Stimulated activated naive CD8-positive, alpha-beta T cell treated with anti-CD3 and anti-CD28 coated beads, Interleukin-15, Interleukin-2, amounts not matched to agents 100 U/mL and 50 U/mL, for 24 hours (primary cell): ENCODE data around the gene MOGAT3.
"Not testable (repeated sequence)": the region's sequence is repeated elsewhere in the genome, so short reads cannot be mapped to it uniquely, and the experiment has no call there.

Experiments used
- ATAC-seq: fragments of 150-1000 bp; cut with Tn5 transposase; one replicate; pipeline ENCODE4 v1.10.0; 2021
- DNase-seq: peaks from one replicate; pipeline ENCODE4 v3.0.0; 2021

Gene MOGAT3

GRCh38 chr7:101203740-101204738 lies 3.2 kb upstream of the MOGAT3 start:
- not testable (repeated sequence) for DNase-seq, ATAC-seq

- no peak for ATAC-seq
- DNase-seq: no peak
These were observed 1.7 kb upstream of the MOGAT3 start for GRCh38 chr7:101202603-101202918.

GRCh38 chr7:101201695-101202602 lies 1.1 kb upstream of the MOGAT3 start:
- ATAC-seq: no peak
- DNase-seq: no peak

- no peak for DNase-seq
- no peak for ATAC-seq
These were observed 353 bp downstream of the MOGAT3 start for GRCh38 chr7:101200504-101200861.

- DNase-seq, ATAC-seq: not testable (repeated sequence)
These were observed 1.3 kb downstream of the MOGAT3 start for GRCh38 chr7:101199522-101199921.

GRCh38 chr7:101198476-101198875 lies 2.4 kb downstream of the MOGAT3 start:
- no peak for ATAC-seq
- DNase-seq: no peak

GRCh38 chr7:101197991-101198390 lies 2.8 kb downstream of the MOGAT3 start:
- DNase-seq: no peak
- ATAC-seq: no peak

GRCh38 chr7:101195884-101196283 lies 5.0 kb downstream of the MOGAT3 start:
- no peak for DNase-seq

GRCh38 chr7:101189109-101189508 lies 11.7 kb downstream of the MOGAT3 start:
- ATAC-seq: no peak
- DNase-seq: no peak

More at GRCh38 chr7:101195884-101196283, 5.0 kb downstream of the MOGAT3 start:
- no peak for ATAC-seq

- DNase-seq (no peak), ATAC-seq (no peak)
These were observed 13.9 kb downstream of the MOGAT3 start for GRCh38 chr7:101186844-101187428.

- DNase-seq: no peak
- no peak for ATAC-seq
These were observed 14.6 kb downstream of the MOGAT3 start for GRCh38 chr7:101186194-101186593.

- no peak for ATAC-seq
- DNase-seq: no peak
These were observed 15.5 kb downstream of the MOGAT3 start for GRCh38 chr7:101185258-101185839.

GRCh38 chr7:101180130-101180755 lies 20.6 kb downstream of the MOGAT3 start, which contains the start of gene NAT16:
NAT16 (minus strand) TSS chr7:101180293; CDS start chr7:101174807, 5,486 bp downstream.
- ATAC-seq (no peak), DNase-seq (no peak)

- DNase-seq: no peak
- no peak for ATAC-seq
These were observed 21.1 kb downstream of the MOGAT3 start for GRCh38 chr7:101179713-101180112.

GRCh38 chr7:101179117-101179516 lies 21.7 kb downstream of the MOGAT3 start:
- DNase-seq (no peak), ATAC-seq (no peak)

GRCh38 chr7:101177644-101178043 lies 23.2 kb downstream of the MOGAT3 start:
- no peak for ATAC-seq

GRCh38 chr7:101175664-101176063 lies 25.2 kb downstream of the MOGAT3 start:
- ATAC-seq (no peak), DNase-seq (no peak)

More at GRCh38 chr7:101177644-101178043, 23.2 kb downstream of the MOGAT3 start:
- no peak for DNase-seq

GRCh38 chr7:101174322-101174854 lies 26.4 kb downstream of the MOGAT3 start:
- ATAC-seq: no peak
- no peak for DNase-seq

GRCh38 chr7:101173752-101174244 lies 27.0 kb downstream of the MOGAT3 start:
- ATAC-seq (peak; percentile 73), DNase-seq (peak; percentile 77)

- DNase-seq (no peak), ATAC-seq (no peak)
These were observed 27.7 kb downstream of the MOGAT3 start for GRCh38 chr7:101172854-101173751.
